ENCODE measurements around the gene PTGIR. TPM values are rescaled to one million over a fixed set of nuclear protein-coding genes. Genes with fewer than 3 reads are reported as not detected.

Gene PTGIR
- total and polyA plus RNA-seq, 2 of the 4 experiments (the other 2 are of a cell fraction), result 0.54 to 5.3 TPM

DNA sequence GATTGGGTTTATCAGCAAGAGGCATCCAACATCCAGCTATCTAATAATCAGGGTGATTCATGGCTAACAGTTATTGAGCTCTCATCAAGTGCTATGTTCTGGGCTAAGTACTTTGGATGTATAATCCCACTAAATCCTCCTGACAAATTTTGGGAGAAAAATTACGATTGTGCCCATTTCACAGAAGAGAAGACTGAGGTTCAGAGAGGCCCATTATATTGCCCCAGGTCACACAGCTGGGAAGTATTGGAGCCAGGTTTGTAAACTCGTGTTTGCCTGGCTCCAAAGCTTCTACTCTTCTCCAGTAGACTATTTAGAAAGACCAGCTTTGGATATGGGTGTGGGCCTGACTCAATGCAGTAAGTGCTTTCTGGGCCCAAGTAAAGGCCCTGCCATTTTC, 44.6 kb downstream of the PTGIR start:
- Histone ChIP-seq H3K4me3 (ENCODE audit: insufficient read depth, low read depth, low read length) (no peak overlapping the region), H2BK20ac (ENCODE audit: low read depth, low read length) (no peak overlapping the region), H4K8ac (ENCODE audit: low read depth in 2 of 2, low read length in 2 of 2) (no peak overlapping the region), H3K9me1 (ENCODE audit: insufficient read depth, low read length) (no peaks in the 10 kb centered on the region; the same call in 1 of the 2 replicates), H2AK9ac (replicated peaks; ENCODE audit: low read depth, low read length, poor library complexity) (no peak overlapping the region), H3K23ac (ENCODE audit: low read depth, low read length) (no peak overlapping the region), H3K14ac (replicated peaks; ENCODE audit: low read depth, low read length) (no peak overlapping the region), H3K27ac (ENCODE audit: insufficient read depth, low read length) (no peak overlapping the region), H2AFZ (replicated peaks; ENCODE audit: low read length, poor library complexity) (no peak overlapping the region), H4K5ac (ENCODE audit: low read depth, low read length) (no peak overlapping the region), H3K56ac (ENCODE audit: extremely low read depth, insufficient read depth, low read length) (no peak overlapping the region), H3K9ac (ENCODE audit: low read depth, low read length) (no peak overlapping the region), H2BK5ac (ENCODE audit: low read depth, low read length, poor library complexity, severe bottlenecking) (no peak overlapping the region), H3K4me1 (ENCODE audit: control insufficient read depth, insufficient read depth, low read length) (no peaks in the 10 kb centered on the region), H3K18ac (ENCODE audit: low read depth, low read length) (no peak overlapping the region), H3K79me1 (ENCODE audit: low read depth in 1 of 2, low read length in 2 of 2) (no peaks in the 10 kb centered on the region), H4K20me1 (ENCODE audit: insufficient read depth, low read length) (no peaks in the 10 kb centered on the region), H3K27me3 (ENCODE audit: control insufficient read depth, insufficient read depth, low read length) (peaks cover 12% of the 10 kb centered on the region), H2BK15ac (ENCODE audit: low read depth, low read length) (no peak overlapping the region), H2AK5ac (ENCODE audit: low read depth, low read length) (no peak overlapping the region), H3K36me3 (ENCODE audit: control insufficient read depth, insufficient read depth, low read length) (no peaks in the 10 kb centered on the region), H3K9me3 (ENCODE audit: control insufficient read depth, insufficient read depth, low read length) (no peaks in the 10 kb centered on the region; the same call in 1 of the 2 replicates), H3K4ac (ENCODE audit: low read depth, low read length) (no peak overlapping the region), H2BK120ac (ENCODE audit: low read depth, low read length) (no peak overlapping the region), H3K4me2 (ENCODE audit: low read depth, low read length) (no peak overlapping the region), H4K91ac (ENCODE audit: insufficient read depth, low read depth, low read length) (no peak overlapping the region)
- no peak for DNase-seq
- ChIA-PET POLR2A (ENCODE audit: unreplicated experiment) (no interaction called here), CTCF (no interaction called here)
- in situ Hi-C loops (cut with MboI; ENCODE audit: low sequenced_read_pairs), result no loop called here
- no peak for ATAC-seq (ENCODE audit: low read depth)
- WGBS, 2 experiments (ENCODE audit: extremely low coverage in 2 of 2, insufficient read length in 1 of 2), result no CpG with 5 or more reads among the region's 2 CpGs
- intact Hi-C loops (cut with micrococcal nuclease), result no loop called here
- TF ChIP-seq MAFK (IDR thresholded peaks at IDR 0.05; ENCODE audit: low read depth, low read length) (no peak), BHLHE40 (IDR thresholded peaks at IDR 0.05; ENCODE audit: low read depth, low read length) (no peak), POLR2A (IDR thresholded peaks at IDR 0.05; ENCODE audit: low read depth, low read length) (no peak), MAZ (IDR thresholded peaks at IDR 0.05; ENCODE audit: borderline replicate concordance, low read depth, low read length) (no peak), CHD1 (IDR thresholded peaks at IDR 0.05; ENCODE audit: low read depth, low read length) (no peak)
- TF ChIP-seq, protein P1, sequence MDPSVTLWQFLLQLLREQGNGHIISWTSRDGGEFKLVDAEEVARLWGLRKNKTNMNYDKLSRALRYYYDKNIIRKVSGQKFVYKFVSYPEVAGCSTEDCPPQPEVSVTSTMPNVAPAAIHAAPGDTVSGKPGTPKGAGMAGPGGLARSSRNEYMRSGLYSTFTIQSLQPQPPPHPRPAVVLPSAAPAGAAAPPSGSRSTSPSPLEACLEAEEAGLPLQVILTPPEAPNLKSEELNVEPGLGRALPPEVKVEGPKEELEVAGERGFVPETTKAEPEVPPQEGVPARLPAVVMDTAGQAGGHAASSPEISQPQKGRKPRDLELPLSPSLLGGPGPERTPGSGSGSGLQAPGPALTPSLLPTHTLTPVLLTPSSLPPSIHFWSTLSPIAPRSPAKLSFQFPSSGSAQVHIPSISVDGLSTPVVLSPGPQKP (IDR thresholded peaks at IDR 0.05; ENCODE audit: borderline replicate concordance, low read depth, low read length), result no peak
- dilution Hi-C loops (cut with HindIII; ENCODE audit: low sequenced_read_pairs, unreplicated experiment), result no loop called here
- no TSS peak for BruUV-seq (replicated peaks)
